Umbilical cord (tissue), 2 donors: ENCODE data around the gene EXPH5. TPM values are rescaled to one million over a fixed set of nuclear protein-coding genes. Genes with fewer than 3 reads are reported as not detected.
"Not testable (repeated sequence)": the region's sequence is repeated elsewhere in the genome, so short reads cannot be mapped to it uniquely, and the experiment has no call there.

Source experiments
- DNase-seq: peaks from one replicate; pipeline ENCODE4 v3.0.0-alpha.2; 2015; ENCODE audit warnings: low spot score
- total RNA-seq: library from RNA; depleted of rRNA; stranded (reverse); fragments of >200 nt; gene quantifications from one replicate; pipeline ENCODE4 v1.2.3, GENCODE V29; 2014; ENCODE audit warnings: low replicate concordance; ENCODE audit not compliant: insufficient read depth

Gene EXPH5
- total RNA-seq, 1 donor from 2014 or later = 5.8 TPM

GRCh38 chr11:108601150-108601549 is 7.6 kb upstream of the EXPH5 start:
- DNase-seq = no peak

- DNase-seq = no peak
Measured at GRCh38 chr11:108599978-108600377, 6.4 kb upstream of the EXPH5 start.

- DNase-seq = no peak
Measured at GRCh38 chr11:108597736-108598355, 4.3 kb upstream of the EXPH5 start.

GRCh38 chr11:108596701-108597100 is 3.1 kb upstream of the EXPH5 start:
- no peak for DNase-seq

- DNase-seq = no peak
Measured at GRCh38 chr11:108593923-108594434, 411 bp upstream of the EXPH5 start.

GRCh38 chr11:108592591-108593213 is 866 bp downstream of the EXPH5 start:
- DNase-seq = peak; percentile 14

- no peak for DNase-seq
Measured at GRCh38 chr11:108591893-108592292, 1.7 kb downstream of the EXPH5 start.

- DNase-seq = peak; percentile 18
Measured at GRCh38 chr11:108589136-108589535, 4.4 kb downstream of the EXPH5 start.

GRCh38 chr11:108588287-108588686 is 5.3 kb downstream of the EXPH5 start:
- no peak for DNase-seq

- DNase-seq = no peak
Measured at GRCh38 chr11:108587109-108587508, 6.5 kb downstream of the EXPH5 start.

GRCh38 chr11:108586600-108586999 is 7.0 kb downstream of the EXPH5 start:
- DNase-seq = no peak

GRCh38 chr11:108586185-108586584 is 7.4 kb downstream of the EXPH5 start:
- DNase-seq = not testable (repeated sequence)

- DNase-seq = no peak
Measured at GRCh38 chr11:108584973-108585372, 8.6 kb downstream of the EXPH5 start.

GRCh38 chr11:108580645-108581044 is 12.9 kb downstream of the EXPH5 start:
- no peak for DNase-seq

- no peak for DNase-seq
Measured at GRCh38 chr11:108580043-108580442, 13.5 kb downstream of the EXPH5 start.

- DNase-seq = no peak
Measured at GRCh38 chr11:108576523-108576922, 17.0 kb downstream of the EXPH5 start.

- DNase-seq = no peak
Measured at GRCh38 chr11:108574675-108575074, 18.9 kb downstream of the EXPH5 start.

GRCh38 chr11:108571001-108571400 is 22.6 kb downstream of the EXPH5 start:
- no peak for DNase-seq

GRCh38 chr11:108569896-108570295 is 23.7 kb downstream of the EXPH5 start:
- no peak for DNase-seq

- DNase-seq = no peak
Measured at GRCh38 chr11:108568195-108568858, 25.2 kb downstream of the EXPH5 start.

GRCh38 chr11:108565653-108566052 is 27.9 kb downstream of the EXPH5 start:
- no peak for DNase-seq

- peak; percentile 80 for DNase-seq
Measured at GRCh38 chr11:108562746-108563581, 30.6 kb downstream of the EXPH5 start.
